OCI-M1 (cell line): ENCODE results near the gene CAPN15.
"Not testable (repeated sequence)": the region's sequence is repeated elsewhere in the genome, so short reads cannot be mapped to it uniquely, and the experiment has no call there.

Experiments used
- DNase-seq: peaks from one replicate; lab custom pipeline; 2025; lab: John Stamatoyannopoulos, UW

CAPN15 gene

DNA sequence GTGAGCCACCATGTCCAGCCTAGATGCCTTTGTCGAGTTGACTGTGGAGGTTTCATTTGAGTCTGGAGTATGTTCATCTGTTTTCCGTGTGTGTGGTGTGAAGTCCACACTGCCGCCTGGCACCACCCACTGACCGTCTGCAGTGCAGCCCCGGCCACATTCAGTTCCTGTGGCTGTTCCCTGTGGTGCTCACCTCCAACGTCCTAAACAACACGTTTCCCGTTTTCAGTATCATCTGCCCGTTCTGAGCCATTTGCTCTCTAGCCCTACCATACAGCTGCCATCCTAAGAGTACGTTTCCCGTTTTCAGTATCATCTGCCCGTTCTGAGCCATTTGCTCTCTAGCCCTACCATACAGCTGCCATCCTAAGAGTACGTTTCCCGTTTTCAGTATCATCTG is 20.0 kb upstream of the CAPN15 start:
- not testable (repeated sequence) for DNase-seq

DNA sequence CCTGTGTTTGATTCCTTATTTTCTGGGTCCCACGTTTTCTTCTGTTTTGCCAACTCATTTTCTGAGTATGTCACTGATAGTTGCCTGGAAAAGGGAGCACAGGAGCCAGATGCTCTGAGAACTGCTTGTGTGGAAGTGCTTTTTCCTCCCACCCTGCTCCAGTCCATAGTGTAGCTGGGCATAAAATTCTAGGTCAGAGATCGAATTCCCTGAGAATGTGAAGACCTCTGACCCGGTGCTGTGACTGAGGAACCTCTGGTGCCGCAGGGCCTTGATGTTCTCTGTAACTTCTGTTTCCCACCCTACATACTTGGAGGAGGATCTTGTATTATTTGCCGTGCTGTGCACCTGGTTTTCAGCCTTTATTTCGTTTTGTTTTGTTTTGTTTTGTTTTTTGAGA is 19.5 kb upstream of the CAPN15 start:
- no peak for DNase-seq

DNA sequence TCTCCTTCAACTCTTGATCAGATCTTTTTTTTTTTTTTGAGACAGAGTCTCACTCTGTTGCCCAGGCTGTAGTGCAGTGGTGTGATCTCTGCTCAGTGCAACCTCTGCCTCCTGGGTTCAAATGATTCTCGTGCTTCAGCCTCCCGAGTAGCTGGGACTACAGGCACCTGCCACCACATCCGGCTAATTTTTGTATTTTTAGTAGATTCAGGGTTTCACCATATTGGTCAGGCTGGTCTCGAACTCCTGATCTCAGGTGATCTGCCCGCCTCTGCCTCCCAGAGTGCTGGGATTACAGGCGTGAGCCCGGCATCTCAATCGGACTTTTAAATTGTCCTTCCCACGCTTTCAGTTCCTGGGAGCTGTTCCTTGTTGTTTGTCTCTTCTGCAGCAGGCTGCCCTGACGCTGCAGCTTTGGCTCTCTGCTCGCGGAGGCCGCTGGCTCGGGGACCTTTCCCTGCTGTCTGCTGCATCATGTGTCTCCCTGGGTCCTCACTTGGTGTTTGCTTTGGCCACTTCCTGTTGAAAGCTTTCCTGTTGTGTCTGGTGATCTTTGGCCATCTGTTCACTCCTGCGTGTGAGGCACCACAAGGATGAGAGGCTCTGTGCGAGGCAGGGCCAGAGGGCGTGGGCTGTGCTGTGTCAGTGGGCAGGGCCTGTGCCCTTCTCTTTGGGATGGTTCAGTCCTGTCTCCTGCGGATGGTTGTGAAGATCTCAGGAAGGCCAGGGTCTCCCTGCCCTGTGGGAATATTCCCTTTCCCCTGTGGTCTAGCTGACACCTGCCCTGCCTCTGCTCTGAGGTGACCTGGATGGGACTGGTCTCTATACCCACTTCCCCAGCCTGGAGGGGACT is 18.4 kb upstream of the CAPN15 start:
- no peak for DNase-seq

GRCh38 chr16:510066-510825 is 17.3 kb upstream of the CAPN15 start:
- DNase-seq: no peak

DNA sequence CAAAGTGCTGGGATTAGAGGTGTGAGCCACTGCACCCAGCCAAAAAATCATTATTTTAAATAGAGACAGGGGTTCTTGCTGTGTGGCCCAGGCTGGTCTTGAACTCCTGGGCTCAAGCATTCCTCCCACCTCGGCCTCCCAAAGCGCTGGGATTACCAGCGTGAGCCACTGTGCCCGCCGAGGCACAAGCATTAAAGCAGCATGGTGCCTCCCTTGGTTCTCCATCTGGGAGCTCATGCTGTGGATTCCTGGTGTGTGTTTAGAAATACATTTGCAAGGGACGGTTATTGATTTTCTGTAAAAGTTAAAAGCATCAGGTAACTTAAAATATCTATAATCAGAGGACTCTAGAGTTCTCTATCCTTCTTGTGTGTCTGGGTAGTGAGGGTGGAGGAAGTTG is 14.7 kb upstream of the CAPN15 start:
- no peak for DNase-seq

DNA sequence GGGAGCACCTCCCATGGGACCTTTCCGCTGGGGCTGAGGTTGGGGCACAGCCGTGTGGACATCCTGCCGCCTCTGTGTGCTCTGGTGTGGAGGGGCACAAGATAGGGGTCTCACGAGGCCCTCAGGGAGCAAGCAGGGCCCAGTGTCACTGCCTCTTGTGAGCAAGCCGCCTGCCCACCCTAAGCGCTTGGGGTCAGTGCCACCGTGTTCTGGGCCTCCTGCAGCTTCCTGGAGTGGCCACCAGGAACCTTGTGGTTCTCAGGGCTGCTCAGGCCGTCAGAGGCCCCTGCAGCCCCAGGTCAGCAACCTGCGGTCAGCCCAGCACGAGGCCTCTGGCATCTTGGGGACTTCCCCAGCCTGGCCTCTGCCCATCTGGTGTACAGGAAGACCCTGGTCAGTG is 13.6 kb upstream of the CAPN15 start:
- no peak for DNase-seq

- no peak for DNase-seq
Measured at GRCh38 chr16:515175-515938, 12.2 kb upstream of the CAPN15 start.

DNA sequence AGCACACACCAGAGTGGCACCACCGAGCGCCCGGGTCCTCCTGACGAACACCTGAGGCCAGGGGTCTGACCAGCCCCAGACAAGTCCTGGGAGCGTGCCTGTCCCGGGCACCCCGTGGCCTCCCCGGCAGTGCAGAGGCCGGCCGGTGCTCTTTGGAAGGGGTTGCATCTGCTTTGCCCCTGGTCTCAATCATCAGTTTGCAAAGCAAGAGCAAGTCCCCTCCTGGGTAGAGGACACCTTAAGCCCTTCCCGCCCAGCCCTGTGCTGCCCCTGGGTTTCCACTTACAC is 11.6 kb upstream of the CAPN15 start:
- DNase-seq: no peak

- no peak for DNase-seq
Measured at GRCh38 chr16:516301-516700, 11.2 kb upstream of the CAPN15 start.

DNA sequence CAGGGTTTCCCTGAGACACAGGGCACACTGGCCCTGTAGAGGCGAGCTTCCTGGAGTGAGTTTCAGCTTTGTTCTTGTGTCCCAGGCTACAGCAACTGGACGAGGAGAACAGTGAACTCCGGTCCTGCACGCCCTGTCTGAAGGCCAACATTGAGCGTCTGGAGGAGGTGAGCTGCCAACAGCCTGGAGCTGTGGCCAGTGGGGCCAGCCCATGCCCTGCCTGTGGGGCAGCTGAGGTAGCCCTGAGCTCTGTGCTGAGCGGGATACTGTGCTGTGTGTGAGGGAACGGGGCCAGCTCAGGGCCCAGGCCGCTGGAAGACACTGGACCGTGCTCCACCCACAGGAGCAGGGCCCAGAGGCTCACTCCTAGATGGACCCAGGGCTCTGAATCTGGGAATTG is 8.7 kb upstream of the CAPN15 start:
- no peak for DNase-seq

- DNase-seq: no peak
Measured at GRCh38 chr16:519425-519824, 8.1 kb upstream of the CAPN15 start.

- no peak for DNase-seq
Measured at GRCh38 chr16:519841-520687, 7.4 kb upstream of the CAPN15 start.

DNA sequence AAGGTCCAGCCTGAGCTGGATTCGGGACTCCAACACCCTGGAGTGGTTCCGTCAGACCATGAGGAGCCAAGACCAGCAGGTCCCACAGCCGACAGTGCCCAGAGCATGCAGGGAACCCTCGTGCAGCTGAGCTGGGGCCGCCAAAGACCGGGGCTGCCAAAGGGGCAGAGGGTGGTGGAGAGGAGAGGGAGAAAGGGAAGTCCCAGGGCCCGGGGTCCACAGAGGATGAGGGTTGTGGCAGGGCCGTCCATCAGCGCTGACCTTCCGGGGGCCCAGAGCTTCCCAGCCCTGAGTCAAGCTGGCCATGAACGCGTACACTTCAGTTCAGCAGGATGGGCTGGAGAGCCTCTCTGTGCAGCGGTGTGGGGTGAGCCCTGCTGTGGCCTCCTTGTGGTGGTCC is 6.7 kb upstream of the CAPN15 start:
- no peak for DNase-seq

GRCh38 chr16:521381-522210 is 5.9 kb upstream of the CAPN15 start:
- no peak for DNase-seq

- DNase-seq: no peak
Measured at GRCh38 chr16:522320-523096, 5.0 kb upstream of the CAPN15 start.

DNA sequence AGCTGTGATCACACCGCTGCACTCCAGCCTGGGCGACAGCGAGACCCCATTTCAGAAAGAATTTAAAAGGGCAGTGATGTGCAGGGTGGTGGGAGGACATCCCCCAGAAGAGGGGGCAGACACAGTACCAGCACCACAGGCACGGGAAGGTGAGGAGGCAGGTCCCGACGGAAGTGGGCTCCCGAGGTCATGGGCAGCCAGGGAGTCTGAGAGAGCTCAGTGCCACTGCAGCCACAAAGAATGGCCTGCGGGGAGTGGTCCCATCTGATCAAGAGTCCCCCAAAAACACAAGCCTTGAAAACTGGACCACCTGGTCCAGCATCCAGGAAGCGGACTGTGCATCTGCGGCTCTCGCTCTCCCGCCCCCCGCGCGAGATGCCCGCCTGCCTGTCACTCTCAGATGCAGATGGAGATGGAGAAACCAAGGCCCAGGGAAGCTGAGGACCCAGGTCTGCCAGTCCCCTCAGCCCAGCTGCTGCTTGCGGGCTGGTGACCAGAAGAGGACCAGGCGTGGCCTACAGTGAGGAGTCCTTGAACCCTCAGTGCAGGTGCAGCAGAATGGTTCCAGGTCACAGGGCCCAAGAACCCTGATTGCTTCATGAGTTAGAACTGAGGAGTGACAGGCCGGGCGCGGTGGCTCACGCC is 4.3 kb upstream of the CAPN15 start:
- DNase-seq: no peak

DNA sequence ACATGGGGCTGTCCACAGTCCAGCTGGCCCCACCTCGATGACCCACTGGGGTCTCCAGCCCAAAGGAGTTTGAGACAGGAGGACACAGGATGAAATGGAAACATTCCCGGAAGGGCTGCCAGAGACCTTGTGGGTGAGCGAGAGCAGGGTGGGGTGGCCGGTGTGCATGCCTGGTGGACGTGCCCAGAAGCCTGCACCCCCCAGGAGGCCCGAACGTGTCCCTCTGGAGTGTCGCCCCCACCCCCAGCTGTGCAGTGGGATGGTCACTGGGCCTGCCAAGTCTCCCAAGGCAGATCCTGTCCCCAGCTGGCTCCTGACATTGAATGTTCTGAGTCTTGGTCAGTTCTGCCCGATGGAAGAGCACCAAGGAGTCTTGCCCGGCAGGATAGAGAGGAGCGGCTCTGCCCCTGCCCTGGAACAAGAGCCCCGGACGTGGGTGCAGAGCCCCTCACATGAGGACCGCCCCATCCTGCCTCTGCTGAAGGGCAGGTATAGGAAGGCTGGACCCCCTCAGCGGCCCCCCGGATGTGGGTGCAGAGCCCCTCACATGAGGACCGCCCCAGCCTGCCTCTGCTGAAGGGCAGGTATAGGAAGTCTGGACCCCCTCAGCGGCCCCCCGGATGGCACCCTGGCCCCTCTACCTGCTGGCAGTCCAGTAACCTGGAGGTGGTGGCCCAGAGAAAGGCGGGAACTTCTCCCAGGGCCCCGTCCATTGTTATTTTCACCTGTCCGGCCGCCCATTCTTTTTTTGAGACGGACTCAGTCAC is 3.1 kb upstream of the CAPN15 start:
- DNase-seq: no peak

DNA sequence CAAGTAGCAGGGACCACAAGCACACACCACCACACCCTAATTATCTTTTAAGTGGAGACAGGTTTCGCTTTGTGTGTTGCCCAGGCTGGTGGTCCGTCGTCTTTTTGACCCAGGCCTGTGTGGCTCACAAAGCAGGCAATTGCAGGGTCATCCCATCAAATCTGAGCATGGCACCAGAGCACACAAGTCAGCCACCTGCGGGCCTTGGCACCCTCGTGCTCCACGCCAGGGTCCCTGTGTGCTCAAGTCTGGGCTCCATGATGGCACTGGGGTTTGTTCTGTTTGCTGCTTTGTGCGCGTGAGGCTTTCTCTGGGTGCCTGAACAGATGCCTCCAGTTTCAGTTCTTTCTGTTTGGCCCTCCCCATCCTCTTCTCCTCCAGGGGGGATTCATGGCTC is 2.4 kb upstream of the CAPN15 start:
- DNase-seq: no peak
